DND-41 (cell line): ENCODE measurements around the gene ZNF880.

Experiments
- CTCF ChIP-seq: IDR thresholded peaks from 2 replicates; pipeline ENCODE4 v1.5.1; 2012; ENCODE audit warnings: borderline replicate concordance, low read length, moderate library complexity, mild to moderate bottlenecking; ENCODE audit not compliant: poor library complexity, severe bottlenecking; ENCODE audit errors: extremely low read depth
- EZH2 ChIP-seq: IDR thresholded peaks from 3 replicates; pipeline ENCODE4 v1.6.1; 2012; ENCODE audit warnings: borderline replicate concordance, low read depth, mild to moderate bottlenecking, moderate library complexity, low read length, inconsistent platforms; ENCODE audit not compliant: severe bottlenecking

- TF ChIP-seq CTCF, result no peak
- TF ChIP-seq EZH2, result no peak
These were observed 46.0 kb downstream of the ZNF880 start for GRCh38 chr19:52415711-52416110.
